Muscle of arm (tissue), 14 donors: Measurements from ENCODE around the gene MYH1. TPM values are rescaled to one million over a fixed set of nuclear protein-coding genes. Genes with fewer than 3 reads are reported as not detected.
"Not testable (repeated sequence)": the region's sequence is repeated elsewhere in the genome, so short reads cannot be mapped to it uniquely, and the experiment has no call there.

Experiments
- DNase-seq: peaks from one replicate; pipeline ENCODE4 v3.0.0-alpha.2; 2013
- long read RNA-seq, 11 donors: transcript quantifications; one replicate each; lab custom pipeline, GENCODE V29; 2026
- polyA plus RNA-seq, 12 donors: library from polyadenylated mRNA; unstranded; fragments of 120-200 nt; gene quantifications; one replicate each; pipeline ENCODE4 v1.2.1, GENCODE V29; 2013; ENCODE audit not compliant: insufficient read length in 12 of 12

The MYH1 gene
- 10 to 100 TPM in 8 of 12 donors, 1 to 10 TPM in 3, not detected in 1; 5.8 to 20.0 (median 15.4) TPM for polyA plus RNA-seq
- long read RNA-seq, donor 1 = 0 reads
- long read RNA-seq, donor 2, full-length matches to known transcripts = 1 of 1 reads
- long read RNA-seq, donor 2, partial matches to known transcripts = 0 of 1 reads
- long read RNA-seq, donor 2, other reads (novel, unspliced or antisense) = 0 of 1 reads
- long read RNA-seq, donor 3 = 0 reads
- long read RNA-seq, donor 4 = 0 reads
- long read RNA-seq, donor 5 = 0 reads
- long read RNA-seq, donor 6 = 0 reads
- long read RNA-seq, donor 7, full-length matches to known transcripts = 1 of 8 reads
- long read RNA-seq, donor 7, partial matches to known transcripts = 7 of 8 reads
- long read RNA-seq, donor 7, other reads (novel, unspliced or antisense) = 0 of 8 reads
- long read RNA-seq, donor 8 = 0 reads
- long read RNA-seq, donor 9 = 0 reads
- long read RNA-seq, donor 10 = 0 reads
- long read RNA-seq, donor 11 = 0 reads

- no peak for DNase-seq
These were observed at the start of gene MYH1 for GRCh38 chr17:10518271-10519037. Gene MYH1, minus strand, starts transcription at chr17:10518542. Its CDS starts 1,900 bp downstream, at chr17:10516642.

GRCh38 chr17:10563991-10564660, 45.8 kb upstream of the MYH1 start:
- no peak for DNase-seq

- no peak for DNase-seq
These were observed 39.7 kb upstream of the MYH1 start for GRCh38 chr17:10558049-10558448.

GRCh38 chr17:10557422-10557821, 39.1 kb upstream of the MYH1 start:
- peak; percentile 8 for DNase-seq

GRCh38 chr17:10556301-10557005, 38.1 kb upstream of the MYH1 start:
- DNase-seq = no peak

GRCh38 chr17:10550014-10550413, 31.7 kb upstream of the MYH1 start:
- no peak for DNase-seq

GRCh38 chr17:10549096-10549842, 30.9 kb upstream of the MYH1 start, which contains the start of gene MYH2:
Gene MYH2, minus strand, starts transcription at chr17:10549658. Its CDS starts 1,738 bp downstream, at chr17:10547920.
- DNase-seq = no peak

- DNase-seq = no peak
These were observed 29.0 kb upstream of the MYH1 start for GRCh38 chr17:10547351-10547750.

GRCh38 chr17:10543486-10543885, 25.1 kb upstream of the MYH1 start:
- not testable (repeated sequence) for DNase-seq

GRCh38 chr17:10541179-10541578, 22.8 kb upstream of the MYH1 start:
- not testable (repeated sequence) for DNase-seq

GRCh38 chr17:10532026-10532425, 13.7 kb upstream of the MYH1 start:
- DNase-seq = no peak

- no peak for DNase-seq
These were observed 9.1 kb upstream of the MYH1 start for GRCh38 chr17:10527419-10527818.

GRCh38 chr17:10526517-10526916, 8.2 kb upstream of the MYH1 start:
- DNase-seq = no peak

- DNase-seq = no peak
These were observed 4.7 kb upstream of the MYH1 start for GRCh38 chr17:10523064-10523463.

- no peak for DNase-seq
These were observed 3.6 kb upstream of the MYH1 start for GRCh38 chr17:10521949-10522348.

- DNase-seq = no peak
These were observed 1.7 kb downstream of the MYH1 start for GRCh38 chr17:10516638-10517037.

- DNase-seq = no peak
These were observed 2.3 kb downstream of the MYH1 start for GRCh38 chr17:10516065-10516464.

- DNase-seq = no peak
These were observed 4.9 kb downstream of the MYH1 start for GRCh38 chr17:10513299-10514067.

- DNase-seq = no peak
These were observed 5.5 kb downstream of the MYH1 start for GRCh38 chr17:10512856-10513255.

GRCh38 chr17:10499950-10500349, 18.4 kb downstream of the MYH1 start:
- no peak for DNase-seq
